Measurements from ENCODE around the gene PLIN4. TPM values are rescaled to one million over a fixed set of nuclear protein-coding genes. Genes with fewer than 3 reads are reported as not detected.

Gene PLIN4
- total RNA-seq, 1 donor from 2014 or later = 1.3 TPM

DNA sequence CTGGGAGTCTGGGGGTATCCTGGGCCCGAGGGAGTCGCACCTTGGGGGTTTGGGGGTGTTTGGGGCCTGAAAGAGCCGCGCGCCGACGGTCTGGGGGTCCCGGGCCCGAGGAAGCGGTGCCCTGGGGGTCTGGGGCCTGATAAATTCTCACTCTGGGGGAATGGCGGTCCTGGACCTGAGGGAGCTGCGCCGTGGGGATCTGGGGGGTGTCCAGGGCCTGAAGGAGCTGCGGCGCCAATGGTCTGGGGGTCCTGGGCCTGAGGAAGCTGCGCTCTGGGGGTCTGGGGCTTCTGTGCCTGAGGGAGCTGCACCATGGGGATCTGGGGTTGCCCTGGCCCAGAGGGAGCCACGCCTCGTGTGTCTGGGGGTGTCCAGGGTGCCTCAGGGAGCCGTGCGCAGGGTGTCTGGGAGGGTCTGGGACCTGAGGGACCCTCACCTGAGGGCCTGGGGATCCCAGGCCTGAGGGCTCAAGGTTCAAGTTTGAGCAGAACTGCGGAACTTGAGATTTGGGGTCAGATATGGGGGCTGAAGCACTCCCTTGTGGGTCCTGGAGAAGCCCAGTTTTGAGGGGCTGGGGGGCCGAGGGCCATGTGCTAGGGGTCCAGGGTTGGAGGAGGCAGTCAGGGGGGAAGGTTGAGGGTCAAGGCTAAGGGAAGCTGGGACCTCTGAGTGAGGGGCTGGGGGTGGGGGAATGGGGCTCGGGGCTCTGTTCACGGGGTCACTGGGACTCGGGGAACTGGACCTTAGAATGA, 45.1 kb downstream of the PLIN4 start:
- no peaks in the 10 kb centered on the region for H3K9me3 Mint-ChIP-seq (ENCODE audit: low read depth)
- no peaks in the 10 kb centered on the region for H3K27me3 Mint-ChIP-seq
- DNase-seq (ENCODE audit: low spot score, unreplicated experiment) = no peak
- peak overlapping the region; percentile 80 for H3K4me3 Mint-ChIP-seq (ENCODE audit: low read depth)
- peaks cover 5% of the 10 kb centered on the region for H3K36me3 Mint-ChIP-seq (ENCODE audit: insufficient read depth)
- peak overlapping the region; percentile 85 for H3K27ac Mint-ChIP-seq
- peaks cover 15% of the 10 kb centered on the region for H3K4me1 Mint-ChIP-seq (ENCODE audit: low read depth)
- TF ChIP-seq, protein P1, sequence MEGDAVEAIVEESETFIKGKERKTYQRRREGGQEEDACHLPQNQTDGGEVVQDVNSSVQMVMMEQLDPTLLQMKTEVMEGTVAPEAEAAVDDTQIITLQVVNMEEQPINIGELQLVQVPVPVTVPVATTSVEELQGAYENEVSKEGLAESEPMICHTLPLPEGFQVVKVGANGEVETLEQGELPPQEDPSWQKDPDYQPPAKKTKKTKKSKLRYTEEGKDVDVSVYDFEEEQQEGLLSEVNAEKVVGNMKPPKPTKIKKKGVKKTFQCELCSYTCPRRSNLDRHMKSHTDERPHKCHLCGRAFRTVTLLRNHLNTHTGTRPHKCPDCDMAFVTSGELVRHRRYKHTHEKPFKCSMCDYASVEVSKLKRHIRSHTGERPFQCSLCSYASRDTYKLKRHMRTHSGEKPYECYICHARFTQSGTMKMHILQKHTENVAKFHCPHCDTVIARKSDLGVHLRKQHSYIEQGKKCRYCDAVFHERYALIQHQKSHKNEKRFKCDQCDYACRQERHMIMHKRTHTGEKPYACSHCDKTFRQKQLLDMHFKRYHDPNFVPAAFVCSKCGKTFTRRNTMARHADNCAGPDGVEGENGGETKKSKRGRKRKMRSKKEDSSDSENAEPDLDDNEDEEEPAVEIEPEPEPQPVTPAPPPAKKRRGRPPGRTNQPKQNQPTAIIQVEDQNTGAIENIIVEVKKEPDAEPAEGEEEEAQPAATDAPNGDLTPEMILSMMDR (IDR thresholded peaks at IDR 0.05; ENCODE audit: unreplicated experiment) = no peak

DNA sequence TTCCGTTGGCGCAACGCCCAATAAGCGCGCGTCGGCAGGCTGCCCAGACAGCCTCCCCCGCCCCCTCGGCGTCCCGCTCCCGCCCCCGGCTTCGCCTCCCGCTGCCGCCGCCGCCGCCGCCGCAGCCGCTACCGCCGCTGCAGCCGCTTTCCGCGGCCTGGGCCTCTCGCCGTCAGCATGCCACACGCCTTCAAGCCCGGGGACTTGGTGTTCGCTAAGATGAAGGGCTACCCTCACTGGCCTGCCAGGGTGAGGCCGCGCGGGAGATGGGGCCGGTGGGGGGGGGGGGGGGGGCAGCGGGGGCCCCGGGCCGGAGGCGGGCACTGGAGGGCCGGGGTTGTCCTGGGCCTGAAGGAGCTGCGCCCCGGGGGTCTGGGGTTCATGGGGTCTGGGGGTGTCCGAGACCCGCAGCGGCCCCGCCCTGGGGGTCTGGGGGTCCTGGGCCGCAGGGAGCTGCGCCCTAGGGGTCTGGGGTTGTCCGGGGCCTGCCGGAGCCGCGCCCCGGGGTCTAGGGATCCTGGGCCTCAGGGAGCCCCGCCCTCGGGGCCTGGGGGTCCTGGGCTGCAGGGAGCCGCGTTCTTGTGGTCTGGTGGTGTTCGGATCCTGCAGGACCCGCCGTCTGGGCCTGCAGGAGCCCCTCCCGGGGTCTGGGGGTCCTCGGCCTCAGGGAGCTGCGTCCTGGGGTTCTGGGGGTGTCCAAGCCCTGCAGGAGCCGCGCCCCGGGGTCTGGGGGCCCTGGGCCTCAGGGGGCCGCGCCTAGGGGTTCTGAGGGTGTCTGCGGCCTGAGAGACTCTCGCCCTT, 45.9 kb downstream of the PLIN4 start, which contains the start of gene HDGFL2:
Gene HDGFL2, plus strand, starts transcription at position 124 of the 801 bp plus-strand sequence. Its CDS starts 54 bp downstream, at position 178.
- no peak for DNase-seq (ENCODE audit: low spot score, unreplicated experiment)
- Mint-ChIP-seq H3K9me3 (ENCODE audit: low read depth) (no peaks in the 10 kb centered on the region), H3K4me1 (ENCODE audit: low read depth) (peaks cover 15% of the 10 kb centered on the region), H3K4me3 (ENCODE audit: low read depth) (peak within 1 kb of the TSS; percentile 80), H3K27ac (no peak within 1 kb of the TSS), H3K36me3 (ENCODE audit: insufficient read depth) (peaks cover 2% of the 10 kb centered on the region), H3K27me3 (no peaks in the 10 kb centered on the region)
- TF ChIP-seq, protein P1 (IDR thresholded peaks at IDR 0.05; ENCODE audit: unreplicated experiment) = no peak

DNA sequence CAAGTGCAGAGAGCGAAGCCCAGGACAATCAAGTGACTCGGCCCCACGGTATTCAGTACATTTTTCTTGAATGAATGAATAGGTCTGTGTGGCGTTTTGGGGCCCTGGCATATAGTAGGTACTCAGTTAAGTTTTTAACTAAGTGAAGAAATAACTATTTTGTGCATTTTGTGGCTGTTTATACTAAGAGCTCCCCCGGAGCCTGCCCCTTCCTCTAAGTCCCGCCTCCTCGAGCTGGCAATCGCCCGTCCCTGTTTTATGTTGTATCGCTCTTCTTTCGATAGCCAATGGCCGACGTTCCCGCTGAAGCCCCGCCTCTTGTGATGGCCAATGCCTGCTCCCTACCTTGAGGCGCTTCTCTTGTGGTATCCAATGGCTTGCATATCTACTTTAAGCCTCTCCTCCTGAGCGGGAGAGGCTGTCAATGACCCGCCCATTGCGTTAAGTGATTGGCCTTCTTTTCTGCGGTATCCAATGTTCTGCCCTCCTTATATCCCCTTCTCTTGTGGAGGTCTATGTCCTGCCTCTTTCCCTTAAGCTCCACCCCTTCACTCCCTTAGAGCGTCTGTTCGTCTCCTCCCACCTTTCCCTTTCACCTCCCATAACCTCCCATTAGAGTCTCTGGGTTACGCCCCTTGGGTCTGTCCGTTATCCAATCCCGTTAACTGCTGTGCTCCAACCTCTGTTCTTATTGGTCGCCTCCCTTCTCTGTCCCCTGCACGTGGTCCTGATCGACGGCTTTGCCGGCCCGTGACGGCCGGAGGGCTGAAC, 46.7 kb downstream of the PLIN4 start:
- H3K4me3 Mint-ChIP-seq (ENCODE audit: low read depth) = no peak overlapping the region
- H3K27me3 Mint-ChIP-seq = no peaks in the 10 kb centered on the region

DNA sequence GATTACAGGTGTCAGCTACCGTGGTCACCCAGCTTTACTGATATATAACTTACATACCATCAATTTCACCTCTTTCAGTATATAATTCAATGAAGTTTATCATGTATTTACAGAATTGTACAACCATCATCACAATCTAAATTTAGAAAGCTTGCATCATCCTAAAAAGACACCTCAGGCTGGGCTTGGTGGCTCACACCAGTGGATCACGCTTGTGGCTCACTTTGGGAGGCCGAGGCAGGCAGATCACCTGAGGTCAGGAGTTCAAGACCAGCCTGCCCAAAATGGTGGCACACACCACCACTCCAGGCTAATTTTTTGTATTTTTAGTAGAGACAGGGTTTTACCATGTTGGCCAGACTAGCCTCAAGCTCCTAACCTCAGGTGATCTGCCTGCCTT, 50.5 kb downstream of the PLIN4 start:
- TF ChIP-seq, protein P1 (IDR thresholded peaks at IDR 0.05; ENCODE audit: unreplicated experiment) = no peak
- DNase-seq (ENCODE audit: low spot score, unreplicated experiment) = no peak
- Mint-ChIP-seq H3K9me3 (ENCODE audit: low read depth) (no peaks in the 10 kb centered on the region), H3K4me1 (ENCODE audit: low read depth) (peaks cover 1% of the 10 kb centered on the region), H3K4me3 (ENCODE audit: low read depth) (no peak overlapping the region), H3K36me3 (ENCODE audit: insufficient read depth) (no peaks in the 10 kb centered on the region), H3K27me3 (no peaks in the 10 kb centered on the region), H3K27ac (no peak overlapping the region)

More for the DNA sequence above, 46.7 kb downstream of the PLIN4 start:
- TF ChIP-seq, protein P1 (IDR thresholded peaks at IDR 0.05; ENCODE audit: unreplicated experiment) = no peak
- Mint-ChIP-seq H3K27ac (no peak overlapping the region), H3K4me1 (ENCODE audit: low read depth) (peaks cover 15% of the 10 kb centered on the region), H3K9me3 (ENCODE audit: low read depth) (no peaks in the 10 kb centered on the region), H3K36me3 (ENCODE audit: insufficient read depth) (peaks cover 2% of the 10 kb centered on the region)
- DNase-seq (ENCODE audit: low spot score, unreplicated experiment) = peak; percentile 93
